H1 (cell line): Measurements from ENCODE around the gene HMCN2. TPM values are rescaled to one million over a fixed set of nuclear protein-coding genes. Genes with fewer than 3 reads are reported as not detected.

Experiments used
- CTCF ChIA-PET: fragments of 300-600 bp; sonication (Branson Sonifier 250); formaldehyde crosslinking; loops from one replicate; lab custom pipeline; 2021; ENCODE audit not compliant: partially characterized antibody; lab: Charles Lee
- POLR2A ChIA-PET: fragments of 300-600 bp; sonication (Branson Sonifier 250); formaldehyde crosslinking; loops from one replicate; lab custom pipeline; 2021; ENCODE audit warnings: inconsistent platforms; ENCODE audit not compliant: partially characterized antibody; lab: Charles Lee
- DNase-seq, 2 experiments: peaks; one replicate each; pipeline versions ENCODE4 v3.0.0 to v3.0.0-alpha.2; 2010 to 2022; ENCODE audit warnings: low spot score in 2 of 2, low read depth in 1 of 2, mixed read lengths in 1 of 2
- FAIRE-seq: peaks from 2 replicates; lab custom pipeline; 2011; peaks lifted over from hg19 to GRCh38; lab: Jason Lieb, UNC
- H2AFZ ChIP-seq: 2 replicates; pipeline ENCODE4 v1.8.1; 2012; ENCODE audit warnings: low read length, inconsistent platforms
- H2AK5ac ChIP-seq: 2 replicates; pipeline ENCODE4 v1.6.1; 2013; ENCODE audit warnings: low read depth, low read length
- H2BK120ac ChIP-seq: replicated peaks from 2 replicates; pipeline ENCODE3; 2013; ENCODE audit warnings: low read depth, low read length, inconsistent platforms
- H2BK12ac ChIP-seq: 2 replicates; pipeline ENCODE4 v1.6.1; 2013; ENCODE audit warnings: low read depth, low read length
- H2BK15ac ChIP-seq: 2 replicates; pipeline ENCODE4 v1.6.1; 2013; ENCODE audit warnings: low read length
- H2BK20ac ChIP-seq: 2 replicates; pipeline ENCODE4 v1.6.1; 2013; ENCODE audit warnings: low read length
- H2BK5ac ChIP-seq: 2 replicates; pipeline ENCODE4 v1.6.1; 2013; ENCODE audit warnings: low read depth, low read length
- H3K14ac ChIP-seq: 2 replicates; pipeline ENCODE4 v1.6.1; 2013; ENCODE audit warnings: inconsistent platforms; ENCODE audit not compliant: insufficient read length
- H3K18ac ChIP-seq: 2 replicates; pipeline ENCODE4 v1.6.1; 2013; ENCODE audit warnings: low read length; ENCODE audit errors: extremely low read depth
- H3K23ac ChIP-seq: 2 replicates; pipeline ENCODE4 v1.6.1; 2013; ENCODE audit warnings: inconsistent platforms; ENCODE audit not compliant: insufficient read length
- H3K23me2 ChIP-seq: 2 replicates; pipeline ENCODE4 v1.6.1; 2013; ENCODE audit warnings: low read depth, low read length
- H3K27ac ChIP-seq: 2 replicates; pipeline ENCODE4 v1.6.1; 2011; ENCODE audit warnings: low read depth, low read length, inconsistent platforms
- H3K27me3 ChIP-seq, 4 experiments: replicated peaks in 1 of 4; 1 replicate in 1 of 4; 2 replicates in 3 of 4; pipeline versions ENCODE4 v1.6.1 to v1.8.1; 2011 to 2013; ENCODE audit warnings: low read length in 3 of 4, mild to moderate bottlenecking in 3 of 4, inconsistent platforms in 2 of 4, mixed read lengths in 2 of 4, moderate library complexity in 1 of 4; ENCODE audit not compliant: control insufficient read depth in 3 of 4, insufficient read depth in 3 of 4; ENCODE audit errors: extremely low read depth in 1 of 4
- H3K36me3 ChIP-seq, 4 experiments: 2 replicates each; pipeline versions ENCODE4 v1.6.1 to v1.8.1; 2011 to 2013; ENCODE audit warnings: mild to moderate bottlenecking in 4 of 4, low read length in 3 of 4, moderate library complexity in 2 of 4, control low read depth in 1 of 4, inconsistent platforms in 1 of 4; ENCODE audit not compliant: insufficient read depth in 4 of 4, control insufficient read depth in 2 of 4
- H3K4ac ChIP-seq: replicated peaks from 2 replicates; pipeline ENCODE3; 2013; ENCODE audit warnings: low read length, low read depth, mixed read lengths, inconsistent platforms; ENCODE audit not compliant: insufficient read length
- H3K4me1 ChIP-seq, 4 experiments: replicated peaks in 1 of 4; 1 replicate in 1 of 4; 2 replicates in 3 of 4; pipeline versions ENCODE4 v1.6.1 to v1.8.1; 2011 to 2013; ENCODE audit warnings: low read length in 3 of 4, inconsistent platforms in 2 of 4, mixed read lengths in 1 of 4; ENCODE audit not compliant: insufficient read depth in 4 of 4, control insufficient read depth in 3 of 4
- H3K4me2 ChIP-seq, 2 experiments: 2 replicates each; pipeline versions ENCODE4 v1.6.1 to v1.8.1; 2011 to 2013; ENCODE audit warnings: low read depth in 2 of 2, low read length in 2 of 2, control low read depth in 1 of 2, inconsistent platforms in 1 of 2, mild to moderate bottlenecking in 1 of 2; ENCODE audit not compliant: insufficient read depth in 1 of 2
- H3K4me3 ChIP-seq, 4 experiments: fragments of 200-600, 300-600 bp in 1 of 4; sonication (generic), shearing (Covaris generic), sonication (Bioruptor Twin) in 1 of 4; 2 replicates each; pipeline versions ENCODE4 v1.5.1 to v1.8.1; 2011 to 2016; ENCODE audit warnings: low read length in 4 of 4, low read depth in 3 of 4, control low read depth in 2 of 4, inconsistent platforms in 2 of 4, mild to moderate bottlenecking in 2 of 4, mixed read lengths in 1 of 4, moderate library complexity in 1 of 4; ENCODE audit not compliant: insufficient read depth in 2 of 4; ENCODE audit errors: extremely low read depth in 1 of 4
- H3K56ac ChIP-seq: replicated peaks from 2 replicates; pipeline ENCODE3; 2013; ENCODE audit warnings: low read depth, mild to moderate bottlenecking, mixed read lengths, low read length, inconsistent platforms; ENCODE audit not compliant: insufficient read length
- H3K79me1 ChIP-seq: 2 replicates; pipeline ENCODE4 v1.6.1; 2013; ENCODE audit warnings: low read depth, low read length, control low read depth
- H3K79me2 ChIP-seq, 2 experiments: 2 replicates each; pipeline versions ENCODE4 v1.6.1 to v1.8.1; 2012 to 2013; ENCODE audit warnings: low read length in 2 of 2, mild to moderate bottlenecking in 2 of 2, inconsistent platforms in 1 of 2; ENCODE audit not compliant: insufficient read depth in 2 of 2, control insufficient read depth in 1 of 2
- H3K9ac ChIP-seq, 4 experiments: replicated peaks in 1 of 4; 1 replicate in 1 of 4; 2 replicates in 3 of 4; pipeline versions ENCODE4 v1.6.1 to v1.8.1; 2011 to 2013; ENCODE audit warnings: low read depth in 3 of 4, low read length in 3 of 4, control low read depth in 2 of 4, mild to moderate bottlenecking in 2 of 4, moderate library complexity in 2 of 4, inconsistent platforms in 1 of 4; ENCODE audit errors: extremely low read depth in 1 of 4
- H3K9me3 ChIP-seq, 2 experiments: 2 replicates each; pipeline versions ENCODE4 v1.6.1 to v1.8.1; 2012 to 2013; ENCODE audit warnings: mild to moderate bottlenecking in 2 of 2, moderate library complexity in 2 of 2, control low read depth in 1 of 2, inconsistent platforms in 1 of 2, low read depth in 1 of 2, low read length in 1 of 2, mixed read lengths in 1 of 2; ENCODE audit not compliant: insufficient read depth in 2 of 2
- H4K20me1 ChIP-seq, 2 experiments: replicated peaks in 1 of 2; 2 replicates each; pipeline versions ENCODE3 to v1.8.1; 2011 to 2013; ENCODE audit warnings: inconsistent platforms in 2 of 2, low read length in 2 of 2, mild to moderate bottlenecking in 1 of 2; ENCODE audit not compliant: insufficient read depth in 2 of 2, control insufficient read depth in 1 of 2
- H4K5ac ChIP-seq: 2 replicates; pipeline ENCODE4 v1.6.1; 2013; ENCODE audit warnings: low read length, low read depth, mixed read lengths, inconsistent platforms; ENCODE audit not compliant: insufficient read length
- H4K8ac ChIP-seq: 2 replicates; pipeline ENCODE4 v1.8.0; 2013; ENCODE audit warnings: mild to moderate bottlenecking, moderate library complexity, low read length, inconsistent platforms; ENCODE audit not compliant: insufficient read depth; ENCODE audit errors: extremely low read depth
- H4K91ac ChIP-seq: replicated peaks from 2 replicates; pipeline ENCODE3; 2013; ENCODE audit warnings: low read length, mixed read lengths, inconsistent platforms; ENCODE audit not compliant: insufficient read length
- GTF2F1 ChIP-seq: IDR thresholded peaks from 2 replicates; pipeline ENCODE4 v1.6.1; 2012; ENCODE audit warnings: low read depth, low read length, improper control_type of control experiment, borderline replicate concordance
- HDAC2 ChIP-seq, 2 experiments: fragments of 300-600 bp in 1 of 2; sonication (generic) in 1 of 2; IDR thresholded peaks; 2 replicates each; pipeline ENCODE4 v1.6.1; 2011 to 2012; ENCODE audit warnings: low read depth in 2 of 2, low read length in 2 of 2, mild to moderate bottlenecking in 2 of 2, moderate library complexity in 2 of 2, borderline replicate concordance in 1 of 2, inconsistent platforms in 1 of 2
- RAD21 ChIP-seq, 2 experiments: IDR thresholded peaks in 1 of 2; conservative IDR thresholded peaks in 1 of 2; 2 replicates each; pipeline ENCODE4 v1.6.1; 2011; ENCODE audit warnings: low read depth in 2 of 2, low read length in 2 of 2, improper control_type of control experiment in 1 of 2, inconsistent platforms in 1 of 2, mild to moderate bottlenecking in 1 of 2, moderate library complexity in 1 of 2
- RFX5 ChIP-seq: IDR thresholded peaks from 2 replicates; pipeline ENCODE4 v1.6.1; 2011; ENCODE audit warnings: low read depth, low read length, improper control_type of control experiment, borderline replicate concordance
- RXRA ChIP-seq: IDR thresholded peaks from 2 replicates; pipeline ENCODE4 v1.6.1; 2011; ENCODE audit warnings: low read depth, mild to moderate bottlenecking, low read length, moderate library complexity; ENCODE audit not compliant: insufficient read depth
- SP2 ChIP-seq: IDR thresholded peaks from 2 replicates; pipeline ENCODE4 v1.6.1; 2012; ENCODE audit warnings: mild to moderate bottlenecking, low read length, inconsistent platforms
- TAF7 ChIP-seq: optimal IDR thresholded peaks from 2 replicates; pipeline ENCODE3; 2011; ENCODE audit warnings: low read depth, mild to moderate bottlenecking, inconsistent platforms, low read length, moderate library complexity, borderline replicate concordance
- TBP ChIP-seq: IDR thresholded peaks from 2 replicates; pipeline ENCODE4 v1.6.1; 2011; ENCODE audit warnings: low read depth, low read length, improper control_type of control experiment
- ZNF274 ChIP-seq: IDR thresholded peaks from 2 replicates; pipeline ENCODE4 v1.7.0; 2012; ENCODE audit warnings: low read length, borderline replicate concordance; ENCODE audit errors: extremely low read depth
- WGBS, 2 experiments: shearing (Covaris generic) in 1 of 2; methylation state at CpG; one replicate each; pipeline versions ENCODE4 v1.1.6 to v1.1.7; 2013 to 2015; ENCODE audit warnings: low lambda C conversion rate in 2 of 2, mixed read lengths in 2 of 2, inconsistent platforms in 1 of 2, low coverage in 1 of 2, missing lambda C conversion rate in 1 of 2; ENCODE audit not compliant: insufficient replicate concordance in 2 of 2, insufficient coverage in 1 of 2, insufficient read length in 1 of 2; ENCODE audit errors: extremely low coverage in 1 of 2, missing lambda C conversion rate in 1 of 2; 5-methylcytosine and 5-hydroxymethylcytosine counted together
- polyA plus RNA-seq, 7 experiments: library from polyadenylated mRNA; depleted of rRNA in 3 of 7; stranded (reverse) in 5 of 7; unstranded in 2 of 7; fragments of >200 nt in 5 of 7; fragments of 200-250 nt in 2 of 7; gene quantifications; 1 replicate in 5 of 7; 2 replicates in 1 of 7; 4 replicates in 1 of 7; pipeline versions ENCODE4 v1.2.1 to v1.2.3, GENCODE V29; 2011 to 2013; ENCODE audit warnings: missing spikeins in 2 of 7, mixed read lengths in 2 of 7
- total RNA-seq: library from RNA; stranded (reverse); fragmentation: NEBNext Ultra II Directional; extraction: Animal tissue kit (Norgen Biotek cat#: 25700); gene quantifications from 2 replicates; pipeline ENCODE4 v1.2.1, GENCODE V29; 2021
- TF ChIP-seq, protein P1 (sequence below): IDR thresholded peaks from 2 replicates; pipeline ENCODE4 v1.6.1; 2012; ENCODE audit warnings: low read length, inconsistent platforms

The HMCN2 gene
- total and polyA plus RNA-seq, 2 of the 8 experiments (the other 6 are each of a cell fraction or from before 2014, with no cell fraction given), result 5.0 to 9.1 TPM

DNA sequence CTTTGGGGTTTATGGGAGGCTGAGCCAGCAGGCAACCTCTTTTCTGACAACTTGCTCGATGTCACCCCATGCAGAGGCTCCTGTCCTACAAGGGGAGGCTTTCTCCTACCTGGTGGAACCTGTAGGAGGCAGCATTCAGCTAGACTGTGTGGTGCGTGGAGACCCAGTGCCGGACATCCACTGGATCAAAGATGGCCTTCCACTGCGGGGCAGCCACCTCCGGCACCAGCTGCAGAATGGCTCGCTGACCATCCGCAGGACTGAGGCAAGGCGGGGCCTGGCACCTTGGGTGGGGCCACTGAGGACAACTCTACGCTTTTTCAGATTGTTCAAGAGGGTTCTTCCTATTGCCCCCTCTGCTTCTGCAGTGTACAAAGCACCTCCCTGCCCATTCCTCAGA, 143.1 kb downstream of the HMCN2 start:
- Histone ChIP-seq H3K14ac (no peak overlapping the region), H3K9me3 (no peaks in the 10 kb centered on the region), H4K91ac (no peak overlapping the region), H2BK20ac (no peak overlapping the region), H3K9ac (no peak overlapping the region), H3K4me3 (no peak overlapping the region), H2BK15ac (no peak overlapping the region), H3K23ac (no peak overlapping the region), H2BK120ac (no peak overlapping the region), H3K36me3 (no peaks in the 10 kb centered on the region; a peak in 1 of 8 replicates), H3K79me2 (no peaks in the 10 kb centered on the region), H3K18ac (no peak overlapping the region), H3K4me2 (no peak overlapping the region), H4K20me1 (no peaks in the 10 kb centered on the region), H2BK5ac (no peak overlapping the region), H3K27me3 (no peaks in the 10 kb centered on the region), H2AFZ (no peak overlapping the region), H2BK12ac (no peak overlapping the region), H4K5ac (no peak overlapping the region), H4K8ac (no peak overlapping the region), H3K4ac (no peak overlapping the region), H2AK5ac (no peak overlapping the region), H3K4me1 (no peaks in the 10 kb centered on the region), H3K23me2 (no peaks in the 10 kb centered on the region), H3K56ac (no peak overlapping the region), H3K27ac (no peak overlapping the region), H3K79me1 (no peaks in the 10 kb centered on the region)
- WGBS, 2 experiments, result 84% methylated on average over 9 of the region's 9 CpGs; no CpG with 5 or more reads in 1 of the 2 experiments
- FAIRE-seq, result no peak
- POLR2A ChIA-PET, result interaction anchor here (0.6 to 1.4 kb wide), 2 partner anchors 12 to 16 kb away, joined by 3 read pairs; no protein-coding TSS in a partner anchor
- CTCF ChIA-PET, result interaction anchor here (1.6 kb wide), 1 partner anchor 25 kb away, joined by 4 read pairs; no protein-coding TSS in a partner anchor
- DNase-seq, result no peak
- TF ChIP-seq TAF7, result no peak
- no peak for TF ChIP-seq GTF2F1
- TF ChIP-seq RXRA, result no peak
- peak; percentile 15 to 48; a peak in 2 of 4 replicates for TF ChIP-seq RAD21 (IDR thresholded peaks at IDR 0.05 in 1 of 2, conservative IDR thresholded peaks at IDR 0.05 in 1 of 2; ENCODE audit: low read depth in 2 of 2, low read length in 2 of 2)
- TF ChIP-seq RFX5, result no peak
- no peak for TF ChIP-seq HDAC2 (IDR thresholded peaks at IDR 0.05; ENCODE audit: borderline replicate concordance in 1 of 2, low read depth in 2 of 2, low read length in 2 of 2)
- TF ChIP-seq ZNF274, result no peak
- TF ChIP-seq, protein P1, sequence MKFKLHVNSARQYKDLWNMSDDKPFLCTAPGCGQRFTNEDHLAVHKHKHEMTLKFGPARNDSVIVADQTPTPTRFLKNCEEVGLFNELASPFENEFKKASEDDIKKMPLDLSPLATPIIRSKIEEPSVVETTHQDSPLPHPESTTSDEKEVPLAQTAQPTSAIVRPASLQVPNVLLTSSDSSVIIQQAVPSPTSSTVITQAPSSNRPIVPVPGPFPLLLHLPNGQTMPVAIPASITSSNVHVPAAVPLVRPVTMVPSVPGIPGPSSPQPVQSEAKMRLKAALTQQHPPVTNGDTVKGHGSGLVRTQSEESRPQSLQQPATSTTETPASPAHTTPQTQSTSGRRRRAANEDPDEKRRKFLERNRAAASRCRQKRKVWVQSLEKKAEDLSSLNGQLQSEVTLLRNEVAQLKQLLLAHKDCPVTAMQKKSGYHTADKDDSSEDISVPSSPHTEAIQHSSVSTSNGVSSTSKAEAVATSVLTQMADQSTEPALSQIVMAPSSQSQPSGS, result no peak
- no peak for TF ChIP-seq TBP
- TF ChIP-seq SP2, result no peak
